ENCODE measurements around the gene ZNF726. TPM values are rescaled to one million over a fixed set of nuclear protein-coding genes. Genes with fewer than 3 reads are reported as not detected.

The ZNF726 gene
- total RNA-seq, 1 experiment from 2014 or later: 0.80 TPM

DNA sequence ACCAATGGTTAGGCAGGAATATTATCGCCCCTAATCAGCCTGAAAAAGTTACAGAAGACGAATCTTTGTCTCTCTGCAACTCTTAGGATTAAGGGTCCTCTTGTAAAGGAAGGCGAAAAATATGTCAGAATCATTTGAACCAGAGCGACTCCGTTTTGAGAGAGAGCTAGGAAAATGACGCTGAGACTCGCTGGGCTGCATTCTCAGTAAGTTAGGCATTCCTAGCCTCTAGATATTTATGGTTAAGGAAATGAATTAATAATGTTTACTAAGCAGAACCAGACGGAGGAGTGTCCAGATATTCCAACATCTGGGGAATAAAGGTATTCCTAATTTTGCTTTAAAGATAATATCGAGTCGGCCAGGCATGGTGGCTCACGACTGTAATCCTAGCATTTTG lies 755 bp upstream of the ZNF726 start:
- H3K36me3 ChIP-seq (ENCODE audit: insufficient read depth, low read length, poor library complexity, severe bottlenecking): no peaks in the 10 kb centered on the region
- no peak overlapping the region for H3K4me3 ChIP-seq (ENCODE audit: low read depth, low read length, poor library complexity, severe bottlenecking)
- peaks cover 61% of the 10 kb centered on the region for H3K9me3 ChIP-seq (ENCODE audit: low read depth, low read length, poor library complexity, severe bottlenecking)
- TF ChIP-seq, protein P1, sequence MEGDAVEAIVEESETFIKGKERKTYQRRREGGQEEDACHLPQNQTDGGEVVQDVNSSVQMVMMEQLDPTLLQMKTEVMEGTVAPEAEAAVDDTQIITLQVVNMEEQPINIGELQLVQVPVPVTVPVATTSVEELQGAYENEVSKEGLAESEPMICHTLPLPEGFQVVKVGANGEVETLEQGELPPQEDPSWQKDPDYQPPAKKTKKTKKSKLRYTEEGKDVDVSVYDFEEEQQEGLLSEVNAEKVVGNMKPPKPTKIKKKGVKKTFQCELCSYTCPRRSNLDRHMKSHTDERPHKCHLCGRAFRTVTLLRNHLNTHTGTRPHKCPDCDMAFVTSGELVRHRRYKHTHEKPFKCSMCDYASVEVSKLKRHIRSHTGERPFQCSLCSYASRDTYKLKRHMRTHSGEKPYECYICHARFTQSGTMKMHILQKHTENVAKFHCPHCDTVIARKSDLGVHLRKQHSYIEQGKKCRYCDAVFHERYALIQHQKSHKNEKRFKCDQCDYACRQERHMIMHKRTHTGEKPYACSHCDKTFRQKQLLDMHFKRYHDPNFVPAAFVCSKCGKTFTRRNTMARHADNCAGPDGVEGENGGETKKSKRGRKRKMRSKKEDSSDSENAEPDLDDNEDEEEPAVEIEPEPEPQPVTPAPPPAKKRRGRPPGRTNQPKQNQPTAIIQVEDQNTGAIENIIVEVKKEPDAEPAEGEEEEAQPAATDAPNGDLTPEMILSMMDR (conservative IDR thresholded peaks at IDR 0.05; ENCODE audit: low read depth, low read length): no peak
- TF ChIP-seq EZH2 (IDR thresholded peaks at IDR 0.05; ENCODE audit: borderline replicate concordance, low read depth, low read length, poor library complexity, severe bottlenecking): no peak
- H3K27me3 ChIP-seq (replicated peaks; ENCODE audit: insufficient read depth, low read depth, low read length, poor library complexity): no peaks in the 10 kb centered on the region
- no TSS peak for BruUV-seq (replicated peaks)
- no peak overlapping the region for H3K27ac ChIP-seq (ENCODE audit: low read depth, low read length, poor library complexity, severe bottlenecking)
- no peak for DNase-seq (ENCODE audit: low spot score)
- H3K4me1 ChIP-seq (ENCODE audit: insufficient read depth, low read length, poor library complexity, severe bottlenecking): no peaks in the 10 kb centered on the region
- ChIA-PET POLR2A (ENCODE audit: low non-redundant PET) (no interaction called here), CTCF (no interaction called here)
- intact Hi-C loops (cut with micrococcal nuclease; ENCODE audit: unreplicated experiment): no loop called here

GRCh38 chr19:23916991-23917390 lies 2.3 kb downstream of the ZNF726 start:
- no peak overlapping the region for H3K4me3 ChIP-seq (ENCODE audit: low read depth, low read length, poor library complexity, severe bottlenecking)
- H3K9me3 ChIP-seq (ENCODE audit: low read depth, low read length, poor library complexity, severe bottlenecking): peaks cover 45% of the 10 kb centered on the region
- intact Hi-C loops (cut with micrococcal nuclease; ENCODE audit: unreplicated experiment): no loop called here
- no peaks in the 10 kb centered on the region for H3K36me3 ChIP-seq (ENCODE audit: insufficient read depth, low read length, poor library complexity, severe bottlenecking)
- no peaks in the 10 kb centered on the region for H3K4me1 ChIP-seq (ENCODE audit: insufficient read depth, low read length, poor library complexity, severe bottlenecking)
- TF ChIP-seq EZH2 (IDR thresholded peaks at IDR 0.05; ENCODE audit: borderline replicate concordance, low read depth, low read length, poor library complexity, severe bottlenecking): no peak
- TF ChIP-seq, protein P1 (conservative IDR thresholded peaks at IDR 0.05; ENCODE audit: low read depth, low read length): no peak
- no peak for DNase-seq (ENCODE audit: low spot score)
- CTCF ChIA-PET: no interaction called here
- no peaks in the 10 kb centered on the region for H3K27me3 ChIP-seq (replicated peaks; ENCODE audit: insufficient read depth, low read depth, low read length, poor library complexity)
- POLR2A ChIA-PET (ENCODE audit: low non-redundant PET): no interaction called here
- H3K27ac ChIP-seq (ENCODE audit: low read depth, low read length, poor library complexity, severe bottlenecking): no peak overlapping the region
- no TSS peak for BruUV-seq (replicated peaks)

GRCh38 chr19:23917856-23918255 lies 3.2 kb downstream of the ZNF726 start:
- no peak for DNase-seq (ENCODE audit: low spot score)
- Histone ChIP-seq H3K27me3 (replicated peaks; ENCODE audit: insufficient read depth, low read depth, low read length, poor library complexity) (no peaks in the 10 kb centered on the region), H3K4me1 (ENCODE audit: insufficient read depth, low read length, poor library complexity, severe bottlenecking) (no peaks in the 10 kb centered on the region), H3K27ac (ENCODE audit: low read depth, low read length, poor library complexity, severe bottlenecking) (no peak overlapping the region), H3K36me3 (ENCODE audit: insufficient read depth, low read length, poor library complexity, severe bottlenecking) (no peaks in the 10 kb centered on the region), H3K4me3 (ENCODE audit: low read depth, low read length, poor library complexity, severe bottlenecking) (no peak overlapping the region), H3K9me3 (ENCODE audit: low read depth, low read length, poor library complexity, severe bottlenecking) (peaks cover 53% of the 10 kb centered on the region)
- TF ChIP-seq EZH2 (IDR thresholded peaks at IDR 0.05; ENCODE audit: borderline replicate concordance, low read depth, low read length, poor library complexity, severe bottlenecking): no peak
- TF ChIP-seq, protein P1 (conservative IDR thresholded peaks at IDR 0.05; ENCODE audit: low read depth, low read length): no peak
- POLR2A ChIA-PET (ENCODE audit: low non-redundant PET): no interaction called here
- CTCF ChIA-PET: no interaction called here
- intact Hi-C loops (cut with micrococcal nuclease; ENCODE audit: unreplicated experiment): no loop called here
- BruUV-seq (replicated peaks): no TSS peak

Measured in A673 (cell line).